Lower leg skin (tissue), 3 donors: ENCODE data around the gene TMEM138.

Experiments used
- CTCF ChIP-seq, 3 donors: fragments of 450-650 bp; IDR thresholded peaks; one replicate each; pipeline ENCODE4 v1.5.1; 2016; ENCODE audit warnings: antibody characterized with exemption in 3 of 3, mild to moderate bottlenecking in 3 of 3, moderate library complexity in 2 of 3
- POLR2A ChIP-seq, 2 donors: fragments of 450-650 bp; IDR thresholded peaks; one replicate each; pipeline ENCODE4 v1.6.1; 2016 to 2017; ENCODE audit warnings: antibody characterized with exemption in 2 of 2, mild to moderate bottlenecking in 1 of 2, moderate library complexity in 1 of 2

GRCh38 chr11:61331651-61332050, 30.5 kb upstream of the TMEM138 start:
- TF ChIP-seq POLR2A (IDR thresholded peaks at IDR 0.05), result no peak
- TF ChIP-seq CTCF (IDR thresholded peaks at IDR 0.05), result no peak
